GM18873 (cell line): ENCODE results near the gene SLC25A21.
"Not testable (repeated sequence)": the region's sequence is repeated elsewhere in the genome, so short reads cannot be mapped to it uniquely, and the experiment has no call there.

ENCODE experiments used
- ATAC-seq: cut with Tn5 transposase; IDR thresholded peaks from one replicate; pipeline ENCODE4 v1.9.1; 2021; ENCODE audit warnings: mild to moderate bottlenecking, moderate library complexity, moderate number of reproducible peaks; ENCODE audit not compliant: unreplicated experiment, low FRiP score

The SLC25A21 gene

GRCh38 chr14:37187294-37187693, 14.9 kb upstream of the SLC25A21 start:
- no peak for ATAC-seq

DNA sequence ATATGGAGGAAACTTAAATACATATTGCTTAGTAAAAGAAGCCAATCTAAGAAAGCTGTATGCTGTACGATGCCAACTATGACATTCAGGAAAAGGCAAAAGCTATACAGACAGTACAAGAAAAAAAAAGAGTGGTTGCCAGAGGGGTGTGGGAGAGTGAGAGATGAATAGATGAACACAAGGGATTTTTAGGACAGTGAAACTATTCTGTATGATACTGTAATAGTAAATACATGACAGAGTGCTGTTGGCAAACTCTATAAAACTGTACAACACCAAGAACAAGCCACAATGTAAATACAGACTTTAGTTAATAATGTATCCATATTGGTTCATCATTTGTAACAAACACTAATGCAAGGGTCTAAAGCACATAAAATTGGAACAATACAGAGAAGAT, 14.5 kb upstream of the SLC25A21 start:
- no peak for ATAC-seq

DNA sequence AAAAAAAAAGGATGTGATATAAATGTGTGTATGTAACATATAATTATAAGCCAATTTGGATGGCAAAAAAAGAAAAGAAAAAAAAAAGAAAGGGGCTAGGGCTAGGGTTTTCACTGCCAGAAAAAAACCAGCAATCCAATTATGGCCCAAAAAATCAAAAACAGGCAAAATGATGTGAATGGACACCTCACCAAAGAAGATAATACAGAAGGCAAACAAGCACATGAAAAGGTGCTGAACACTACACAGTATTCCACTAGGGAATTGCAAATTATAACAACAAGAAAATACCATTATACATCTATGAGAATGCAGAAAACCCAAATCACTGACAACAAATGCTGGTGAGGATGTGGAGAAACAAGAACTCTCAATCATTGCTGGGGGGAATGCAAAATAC, 13.3 kb upstream of the SLC25A21 start:
- no peak for ATAC-seq

DNA sequence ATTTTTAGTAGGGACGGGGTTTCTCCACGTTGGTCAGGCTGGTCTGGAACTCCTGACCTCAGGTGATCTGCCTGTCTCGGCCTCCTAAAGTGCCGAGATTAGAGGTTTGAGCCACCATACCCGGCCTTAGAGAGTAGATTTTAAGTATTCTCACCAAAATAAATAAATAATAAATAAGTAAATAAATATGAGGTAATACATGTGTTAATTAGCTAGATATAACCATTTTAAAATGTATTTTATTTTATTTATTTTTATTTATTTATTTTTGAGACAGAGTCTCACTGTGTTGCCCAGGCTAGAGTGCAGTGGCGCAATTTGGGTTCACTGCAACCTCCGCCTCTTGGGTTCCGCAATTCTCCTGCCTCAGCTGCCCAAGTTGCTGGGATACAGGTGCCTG, 12.1 kb upstream of the SLC25A21 start:
- not testable (repeated sequence) for ATAC-seq

GRCh38 chr14:37181441-37181840, 9.0 kb upstream of the SLC25A21 start:
- ATAC-seq = no peak

GRCh38 chr14:37180886-37181285, 8.5 kb upstream of the SLC25A21 start:
- ATAC-seq = not testable (repeated sequence)

- ATAC-seq = no peak
Observed at GRCh38 chr14:37179896-37180502, 7.6 kb upstream of the SLC25A21 start.

GRCh38 chr14:37172936-37173614, 669 bp upstream of the SLC25A21 start:
- ATAC-seq = no peak

DNA sequence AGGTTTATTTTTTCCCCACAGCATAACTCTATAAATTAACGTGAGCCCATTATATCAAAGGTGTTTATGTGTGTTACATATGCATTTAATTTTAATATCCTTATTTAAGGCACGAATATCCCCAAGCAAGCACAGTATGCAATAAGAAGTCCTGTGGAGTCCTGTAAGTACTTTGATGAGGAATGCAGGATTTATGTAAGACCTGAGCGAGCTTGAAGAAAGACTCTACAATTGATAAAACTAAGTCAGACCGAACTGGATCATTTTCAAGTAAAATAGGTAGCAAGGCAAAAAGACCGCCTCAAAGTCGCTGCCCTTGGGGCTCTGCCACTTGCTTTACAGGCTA, 755 bp downstream of the SLC25A21 start:
- ATAC-seq = no peak

DNA sequence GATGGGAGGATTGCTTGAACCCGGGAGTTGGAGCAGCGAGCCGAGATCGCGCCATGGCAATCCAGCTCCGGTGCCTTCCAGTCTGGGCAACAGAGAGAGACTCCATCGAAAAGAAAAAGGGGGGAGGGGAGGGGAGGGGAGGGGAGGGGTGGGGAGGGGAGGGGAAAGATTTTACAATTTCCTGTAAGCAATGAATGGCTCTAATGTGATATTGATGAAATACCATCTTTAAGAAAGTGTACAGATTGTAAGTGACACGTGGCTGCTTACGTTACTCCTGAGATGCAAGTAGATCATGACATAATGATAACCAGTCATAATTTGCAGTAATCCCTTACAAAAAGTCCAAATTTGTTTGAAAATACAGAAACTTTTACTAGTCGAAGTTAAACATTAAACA, 1.4 kb downstream of the SLC25A21 start:
- ATAC-seq = no peak

DNA sequence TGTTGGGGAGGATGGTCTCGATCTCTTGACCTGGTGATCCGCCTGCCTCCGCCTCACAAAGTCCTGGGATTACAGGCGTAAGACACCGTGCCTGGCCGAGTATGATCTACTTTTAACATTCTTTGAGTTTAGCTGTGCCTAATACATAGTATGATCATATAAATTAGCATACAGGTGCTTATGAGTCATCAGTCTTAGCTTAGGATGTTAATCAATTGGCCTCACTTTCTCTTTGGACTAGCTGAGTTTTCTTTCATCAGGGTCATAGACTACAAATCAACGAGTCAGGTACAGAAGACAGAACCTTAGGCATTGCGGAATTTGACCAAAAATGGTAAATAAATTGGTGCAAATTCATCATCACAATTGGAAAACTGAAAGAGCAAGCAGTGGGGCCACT, 2.2 kb downstream of the SLC25A21 start:
- ATAC-seq = no peak

DNA sequence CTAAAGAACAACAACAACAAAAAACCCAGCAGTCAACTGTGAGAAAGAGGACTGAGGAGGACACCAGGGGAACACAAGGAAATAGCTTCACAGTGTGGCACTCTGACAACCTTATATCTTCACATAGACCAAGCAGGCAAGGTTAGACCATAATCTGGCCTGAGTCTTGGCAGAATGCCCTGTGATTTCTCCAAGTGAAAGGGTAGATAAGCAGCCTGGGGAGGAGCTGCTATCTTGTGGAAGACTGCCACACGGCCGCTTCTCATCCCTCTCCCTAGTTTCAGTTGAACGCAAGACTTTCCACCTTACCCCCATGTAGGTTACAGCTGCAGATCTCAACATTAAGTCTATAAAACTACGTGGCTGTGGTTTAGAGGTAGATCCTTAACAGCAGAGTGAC, 3.7 kb downstream of the SLC25A21 start:
- no peak for ATAC-seq

DNA sequence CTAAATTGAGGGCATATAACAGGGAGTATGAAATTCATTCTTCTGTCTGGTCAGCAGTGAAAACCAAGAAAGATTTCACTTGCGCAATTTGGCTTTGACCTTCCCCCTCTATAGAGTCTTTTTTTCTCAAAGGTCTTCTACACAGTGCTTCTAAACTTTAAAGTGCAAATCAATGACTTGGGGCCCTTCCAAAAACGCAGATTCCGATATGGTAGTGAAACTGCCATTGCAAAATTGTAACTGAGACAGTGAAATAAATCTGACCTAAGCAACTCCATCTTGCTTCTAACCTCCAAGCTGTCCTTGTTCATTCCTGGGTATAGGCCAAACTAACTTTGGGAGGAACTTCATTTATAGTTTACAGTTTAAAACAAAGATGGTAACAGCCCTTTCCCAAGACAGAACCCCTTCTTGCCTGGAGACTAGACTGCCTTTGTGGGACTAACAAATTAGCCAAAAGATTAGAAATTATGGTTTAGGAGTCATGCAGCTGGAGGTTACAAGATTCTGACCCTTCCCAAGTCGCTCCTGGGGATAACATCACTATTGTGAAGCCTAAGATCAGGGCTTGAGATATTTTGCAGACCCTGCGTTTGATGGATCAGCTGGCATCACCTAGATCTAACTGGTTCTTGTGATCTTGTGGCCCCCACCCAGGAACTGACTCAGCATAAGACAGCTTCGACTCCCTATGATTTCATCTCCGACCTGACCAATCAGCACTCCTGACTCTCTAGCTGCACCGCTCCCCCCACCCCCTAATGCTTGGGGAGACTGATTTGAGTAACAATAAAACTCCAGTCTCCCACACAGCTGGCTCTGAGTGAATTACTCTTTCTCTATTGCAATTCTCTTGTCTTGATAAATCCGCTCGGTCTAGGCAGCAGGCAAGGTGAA, 5.0 kb downstream of the SLC25A21 start:
- ATAC-seq = no peak

- no peak for ATAC-seq
Observed at GRCh38 chr14:37165794-37166193, 6.6 kb downstream of the SLC25A21 start.

- ATAC-seq = not testable (repeated sequence)
Observed at GRCh38 chr14:37162307-37162706, 10.1 kb downstream of the SLC25A21 start.

GRCh38 chr14:37157987-37158386, 14.4 kb downstream of the SLC25A21 start:
- no peak for ATAC-seq

- no peak for ATAC-seq
Observed at GRCh38 chr14:37153483-37153882, 18.9 kb downstream of the SLC25A21 start.

- no peak for ATAC-seq
Observed at GRCh38 chr14:37153005-37153404, 19.4 kb downstream of the SLC25A21 start.

GRCh38 chr14:37150414-37150813, 22.0 kb downstream of the SLC25A21 start:
- no peak for ATAC-seq

DNA sequence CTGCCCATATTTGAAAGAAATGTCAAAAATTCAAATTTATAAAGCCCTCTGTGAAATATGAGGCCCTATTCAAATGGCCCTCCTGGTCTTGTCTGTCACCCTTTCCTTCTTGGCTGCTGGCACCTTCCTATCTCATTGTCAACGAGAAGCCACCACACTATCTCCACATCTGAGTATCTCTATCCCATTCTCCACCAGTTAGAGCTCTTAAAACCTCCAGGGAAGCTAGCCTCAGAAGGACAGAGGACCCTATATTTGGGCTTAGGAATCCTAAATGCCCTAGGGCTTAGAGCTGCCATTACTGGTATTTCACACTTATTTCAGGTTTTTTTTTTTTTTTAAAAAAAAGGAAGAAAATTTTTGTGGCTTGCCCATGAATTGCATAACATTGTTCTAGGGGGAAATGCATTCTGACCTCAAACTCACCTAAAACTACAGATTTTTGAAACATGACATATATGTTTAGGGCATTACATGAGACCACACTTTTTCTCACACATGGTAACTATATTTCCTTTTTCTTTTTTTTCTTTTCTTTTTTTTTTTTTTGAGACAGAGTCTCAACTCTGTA, 25.0 kb downstream of the SLC25A21 start:
- ATAC-seq = no peak

GRCh38 chr14:37146438-37146837, 26.0 kb downstream of the SLC25A21 start:
- ATAC-seq = not testable (repeated sequence)
